Prostate gland (tissue), 2 donors: Measurements from ENCODE around the gene DACH1. TPM values are rescaled to one million over a fixed set of nuclear protein-coding genes. Genes with fewer than 3 reads are reported as not detected.

Experiments
- DNase-seq: peaks from one replicate; pipeline ENCODE4 v3.0.0-alpha.2; 2019; ENCODE audit warnings: low spot score
- H3K27ac ChIP-seq, 2 donors: fragments of 200-600 bp; sonication (generic); 2 replicates each; pipeline ENCODE4 v1.5.1; 2017 to 2019
- H3K27me3 ChIP-seq: fragments of 200-600 bp; sonication (generic); replicated peaks from 2 replicates; pipeline ENCODE4 v1.5.1; 2019; ENCODE audit not compliant: insufficient read depth
- H3K36me3 ChIP-seq, 2 donors: fragments of 200-600 bp; sonication (generic); 1 replicate in 1 of 2; 2 replicates in 1 of 2; pipeline versions ENCODE4 v1.5.1 to v1.8.1; 2017 to 2019
- H3K4me1 ChIP-seq: fragments of 200-600 bp; sonication (generic); replicated peaks from 2 replicates; pipeline ENCODE4 v1.5.1; 2019
- H3K4me3 ChIP-seq, 2 donors: fragments of 200-600 bp; sonication (generic); 2 replicates each; pipeline ENCODE4 v1.5.1; 2017 to 2019
- H3K9me3 ChIP-seq: fragments of 200-600 bp; sonication (generic); 2 replicates; pipeline ENCODE4 v1.5.1; 2017
- POLR2A ChIP-seq: fragments of 450-650 bp; IDR thresholded peaks from one replicate; pipeline ENCODE4 v1.6.1; 2016; ENCODE audit warnings: antibody characterized with exemption, mild to moderate bottlenecking
- POLR2AphosphoS5 ChIP-seq: sonication (generic); formaldehyde crosslinking; IDR thresholded peaks from one replicate; pipeline ENCODE4 v1.6.1; 2017; ENCODE audit warnings: antibody characterized with exemption
- WGBS: methylation state at CpG from one replicate; pipeline ENCODE4 v1.1.5; 2018; 5-methylcytosine and 5-hydroxymethylcytosine counted together
- intact Hi-C: fragments of 100-400 bp; cut with DNase I; formaldehyde crosslinking; loops from one replicate; pipeline ENCODE4 v1.14.2; 2022
- total RNA-seq, 2 donors: library from RNA; depleted of rRNA; stranded (reverse); fragments of >200 nt; gene quantifications; one replicate each; pipeline ENCODE4 v1.1.0, GENCODE V29; 2016
- TF ChIP-seq, protein P1 (sequence below), 4 experiments: fragments of 200-600 bp in 2 of 4; fragments of 450-650 bp in 2 of 4; sonication (generic) in 2 of 4; IDR thresholded peaks; 1 replicate in 3 of 4; 2 replicates in 1 of 4; pipeline ENCODE4 v1.5.1; 2016 to 2019; ENCODE audit warnings: antibody characterized with exemption in 4 of 4, mild to moderate bottlenecking in 2 of 4, moderate library complexity in 2 of 4

Gene DACH1
- total RNA-seq, 2 donors from 2014 or later, result 14.6 to 18.0 TPM

DNA sequence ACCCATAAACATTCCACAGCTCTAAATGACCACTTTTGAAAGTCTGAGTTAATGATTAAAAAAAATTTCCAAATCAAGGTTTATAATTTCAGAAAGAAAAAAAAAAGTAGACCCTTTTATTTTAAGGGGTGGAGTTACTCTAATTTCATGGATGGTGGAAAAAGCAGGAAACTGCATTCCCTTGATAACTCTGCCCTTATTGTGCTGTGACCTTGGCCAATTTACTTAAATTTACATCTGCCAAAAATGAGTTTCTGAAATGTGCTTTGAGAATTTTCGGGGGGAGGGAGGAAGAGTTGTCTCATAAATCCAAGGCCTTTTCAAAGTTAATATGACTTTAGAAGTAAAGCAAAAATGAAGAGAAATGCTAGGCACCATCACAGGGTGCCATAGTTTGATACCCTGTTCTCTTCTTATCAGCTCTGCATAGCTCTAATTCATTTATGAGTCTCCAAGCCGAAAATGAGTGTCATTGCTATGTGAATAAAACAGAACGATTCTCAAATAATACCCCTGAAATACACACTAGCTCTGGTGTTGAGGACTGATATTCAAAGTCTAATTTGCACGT is 367.0 kb downstream of the DACH1 start:
- 71% methylated on average over 4 of the region's 4 CpGs for whole genome bisulfite sequencing
- Histone ChIP-seq H3K27ac (no peak overlapping the region), H3K9me3 (no peaks in the 10 kb centered on the region), H3K36me3 (no peaks in the 10 kb centered on the region), H3K4me1 (no peaks in the 10 kb centered on the region), H3K4me3 (no peak overlapping the region), H3K27me3 (no peaks in the 10 kb centered on the region)
- no peak for DNase-seq
- intact Hi-C loops, result no loop called here
- TF ChIP-seq POLR2A (no peak), POLR2AphosphoS5 (no peak)
- TF ChIP-seq, protein P1, sequence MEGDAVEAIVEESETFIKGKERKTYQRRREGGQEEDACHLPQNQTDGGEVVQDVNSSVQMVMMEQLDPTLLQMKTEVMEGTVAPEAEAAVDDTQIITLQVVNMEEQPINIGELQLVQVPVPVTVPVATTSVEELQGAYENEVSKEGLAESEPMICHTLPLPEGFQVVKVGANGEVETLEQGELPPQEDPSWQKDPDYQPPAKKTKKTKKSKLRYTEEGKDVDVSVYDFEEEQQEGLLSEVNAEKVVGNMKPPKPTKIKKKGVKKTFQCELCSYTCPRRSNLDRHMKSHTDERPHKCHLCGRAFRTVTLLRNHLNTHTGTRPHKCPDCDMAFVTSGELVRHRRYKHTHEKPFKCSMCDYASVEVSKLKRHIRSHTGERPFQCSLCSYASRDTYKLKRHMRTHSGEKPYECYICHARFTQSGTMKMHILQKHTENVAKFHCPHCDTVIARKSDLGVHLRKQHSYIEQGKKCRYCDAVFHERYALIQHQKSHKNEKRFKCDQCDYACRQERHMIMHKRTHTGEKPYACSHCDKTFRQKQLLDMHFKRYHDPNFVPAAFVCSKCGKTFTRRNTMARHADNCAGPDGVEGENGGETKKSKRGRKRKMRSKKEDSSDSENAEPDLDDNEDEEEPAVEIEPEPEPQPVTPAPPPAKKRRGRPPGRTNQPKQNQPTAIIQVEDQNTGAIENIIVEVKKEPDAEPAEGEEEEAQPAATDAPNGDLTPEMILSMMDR (IDR thresholded peaks at IDR 0.05), result no peak

DNA sequence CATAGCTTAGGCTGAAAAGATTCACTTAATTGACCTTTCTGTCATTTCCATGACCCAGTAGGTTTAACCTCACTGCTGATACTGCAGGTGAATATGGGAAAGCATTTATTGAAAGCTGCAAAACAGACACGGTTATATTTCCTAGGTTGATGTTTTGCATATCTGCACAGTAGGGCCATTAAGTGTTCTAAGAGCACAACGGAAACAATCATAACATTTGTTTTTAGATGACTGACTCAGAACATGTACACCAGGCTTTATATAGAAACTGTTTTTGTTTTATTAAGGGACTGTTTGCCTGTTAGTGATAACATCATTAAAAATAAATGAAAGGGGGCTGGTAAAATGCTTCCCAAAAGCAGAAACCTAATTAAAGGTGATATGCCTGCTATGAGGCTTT is 367.8 kb downstream of the DACH1 start:
- Histone ChIP-seq H3K4me3 (no peak overlapping the region), H3K36me3 (no peaks in the 10 kb centered on the region), H3K27ac (no peak overlapping the region), H3K9me3 (no peaks in the 10 kb centered on the region), H3K27me3 (no peaks in the 10 kb centered on the region), H3K4me1 (no peaks in the 10 kb centered on the region)
- intact Hi-C loops, result no loop called here
- DNase-seq, result no peak
- 23% methylated on average over 2 of the region's 2 CpGs for WGBS
- TF ChIP-seq POLR2AphosphoS5 (no peak), POLR2A (no peak)
- TF ChIP-seq, protein P1 (IDR thresholded peaks at IDR 0.05), result no peak

DNA sequence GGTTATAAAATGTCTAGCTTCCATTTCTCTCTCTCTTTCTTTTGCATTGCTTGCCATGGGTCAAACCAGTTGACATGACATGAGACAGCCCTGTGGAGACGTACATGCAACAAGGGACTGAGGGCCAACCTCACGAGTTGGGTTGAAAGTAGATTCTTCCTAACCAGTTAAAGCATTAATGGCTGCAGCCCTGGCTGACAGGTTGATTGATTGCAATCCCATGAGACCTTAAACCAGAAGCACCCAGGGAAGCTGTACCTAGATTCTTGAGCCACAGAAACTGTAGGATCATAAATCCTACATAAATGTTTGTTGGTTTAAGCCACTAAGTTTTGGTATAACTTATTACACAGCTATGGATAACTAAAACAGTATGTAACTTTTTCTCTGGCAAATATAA is 373.8 kb downstream of the DACH1 start:
- intact Hi-C loops, result no loop called here
- 91% methylated on average over 2 of the region's 2 CpGs for WGBS
- DNase-seq, result no peak

DNA sequence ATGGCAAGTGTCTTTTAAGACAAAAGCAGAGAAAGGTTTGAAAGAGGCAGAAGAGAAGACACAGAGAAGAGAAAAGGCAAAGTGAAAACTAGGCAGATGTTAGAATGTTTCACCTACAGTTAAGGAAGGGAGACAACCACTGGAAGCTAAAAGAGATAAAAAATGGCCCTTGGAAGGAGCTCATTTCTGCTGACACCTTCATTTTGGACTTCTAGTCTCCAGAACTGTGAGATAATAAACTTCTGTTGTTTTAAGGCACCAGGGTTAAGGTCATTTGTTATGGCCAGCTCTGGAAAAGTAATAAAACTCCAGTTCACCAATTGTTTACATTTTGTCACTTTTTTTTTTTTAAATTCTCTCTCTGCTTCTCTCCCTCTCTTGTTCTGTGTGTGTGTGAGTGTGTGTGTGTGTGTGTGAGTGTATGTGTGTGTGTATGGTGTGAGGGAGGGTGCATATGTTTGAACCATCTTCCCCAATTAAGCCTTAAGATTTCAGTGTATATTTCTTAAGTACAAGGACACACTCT is 374.6 kb downstream of the DACH1 start:
- H3K4me1 ChIP-seq, result no peaks in the 10 kb centered on the region
- no peaks in the 10 kb centered on the region for H3K9me3 ChIP-seq
- H3K27ac ChIP-seq, result no peak overlapping the region
- H3K27me3 ChIP-seq, result no peaks in the 10 kb centered on the region
- H3K4me3 ChIP-seq, result no peak overlapping the region
- H3K36me3 ChIP-seq, result no peaks in the 10 kb centered on the region
- DNase-seq, result no peak
- no peak for TF ChIP-seq POLR2AphosphoS5
- no peak for TF ChIP-seq POLR2A
- TF ChIP-seq, protein P1 (IDR thresholded peaks at IDR 0.05), result no peak
- intact Hi-C loops, result no loop called here

More for the DNA sequence above, 373.8 kb downstream of the DACH1 start:
- H3K9me3 ChIP-seq, result no peaks in the 10 kb centered on the region
- H3K36me3 ChIP-seq, result no peaks in the 10 kb centered on the region
- H3K4me3 ChIP-seq, result no peak overlapping the region
- TF ChIP-seq, protein P1 (IDR thresholded peaks at IDR 0.05), result no peak
- TF ChIP-seq POLR2AphosphoS5, result no peak
- TF ChIP-seq POLR2A, result no peak
- no peaks in the 10 kb centered on the region for H3K4me1 ChIP-seq
- H3K27me3 ChIP-seq, result no peaks in the 10 kb centered on the region
- H3K27ac ChIP-seq, result no peak overlapping the region

DNA sequence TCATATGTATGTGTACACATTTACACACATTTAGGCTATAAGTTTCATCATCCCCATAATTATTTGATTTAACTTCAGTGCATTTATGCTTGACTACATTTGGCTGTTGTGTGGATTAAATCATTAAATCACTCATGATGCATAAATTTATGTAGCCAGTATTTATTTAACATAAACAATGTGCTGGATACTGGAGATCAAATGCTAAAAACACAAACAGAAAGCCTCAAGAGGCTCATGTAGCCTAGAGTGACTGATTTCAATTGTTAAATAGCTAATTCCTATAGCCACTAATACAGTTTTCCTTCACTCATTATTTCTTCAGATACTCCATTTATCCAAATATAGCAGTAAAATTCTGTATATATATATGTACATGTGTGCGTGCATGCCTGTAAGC is 376.0 kb downstream of the DACH1 start:
- Histone ChIP-seq H3K27me3 (no peaks in the 10 kb centered on the region), H3K9me3 (no peaks in the 10 kb centered on the region), H3K27ac (no peak overlapping the region), H3K4me1 (no peaks in the 10 kb centered on the region), H3K4me3 (no peak overlapping the region), H3K36me3 (no peaks in the 10 kb centered on the region)
- WGBS, result 97% methylated on average over 1 of the region's 1 CpG
- DNase-seq, result no peak
- intact Hi-C loops, result no loop called here
- TF ChIP-seq, protein P1 (IDR thresholded peaks at IDR 0.05), result no peak
- no peak for TF ChIP-seq POLR2AphosphoS5
- TF ChIP-seq POLR2A, result no peak
